Astrocyte (in vitro differentiated cells and primary cell): Measurements from ENCODE around the gene SLC9C1. TPM values are rescaled to one million over a fixed set of nuclear protein-coding genes. Genes with fewer than 3 reads are reported as not detected.

ENCODE experiments used
- DNase-seq: peaks from one replicate; pipeline ENCODE4 v3.0.0-alpha.2; 2010; ENCODE audit warnings: low read depth
- FAIRE-seq: peaks from 2 replicates; lab custom pipeline; 2011; peaks lifted over from hg19 to GRCh38; lab: Jason Lieb, UNC
- H2AFZ ChIP-seq: 2 replicates; pipeline ENCODE4 v1.6.0; 2012; ENCODE audit warnings: low read depth, low read length, inconsistent platforms
- H3K27ac ChIP-seq: 2 replicates; pipeline ENCODE4 v1.5.1; 2011; ENCODE audit warnings: low read depth, low read length, inconsistent platforms
- H3K27me3 ChIP-seq: 2 replicates; pipeline ENCODE4 v1.6.0; 2011; ENCODE audit warnings: low read length, inconsistent platforms; ENCODE audit not compliant: insufficient read depth
- H3K36me3 ChIP-seq: 2 replicates; pipeline ENCODE4 v1.5.1; 2011; ENCODE audit warnings: low read length, inconsistent platforms; ENCODE audit not compliant: insufficient read depth
- H3K4me1 ChIP-seq: 2 replicates; pipeline ENCODE4 v1.5.1; 2011; ENCODE audit warnings: low read length, inconsistent platforms; ENCODE audit not compliant: insufficient read depth
- H3K4me2 ChIP-seq: 2 replicates; pipeline ENCODE4 v1.6.0; 2012; ENCODE audit warnings: low read length, inconsistent platforms
- H3K4me3 ChIP-seq: 2 replicates; pipeline ENCODE4 v1.5.1; 2011; ENCODE audit warnings: low read depth, mild to moderate bottlenecking, low read length, inconsistent platforms; ENCODE audit not compliant: insufficient read depth
- H3K79me2 ChIP-seq: 2 replicates; pipeline ENCODE4 v1.6.0; 2012; ENCODE audit warnings: mild to moderate bottlenecking, low read length, inconsistent platforms; ENCODE audit not compliant: insufficient read depth
- H3K9ac ChIP-seq: 2 replicates; pipeline ENCODE4 v1.6.0; 2012; ENCODE audit warnings: mild to moderate bottlenecking, low read length, inconsistent platforms
- H3K9me3 ChIP-seq: 2 replicates; pipeline ENCODE4 v1.5.1; 2012; ENCODE audit warnings: low read depth, mild to moderate bottlenecking, low read length, inconsistent platforms; ENCODE audit not compliant: insufficient read depth
- H4K20me1 ChIP-seq: 2 replicates; pipeline ENCODE4 v1.6.0; 2012; ENCODE audit warnings: low read length, inconsistent platforms; ENCODE audit not compliant: insufficient read depth
- H3K27ac Mint-ChIP-seq: one replicate; pipeline ENCODE4 v1.8.0; 2021; ENCODE audit warnings: mild to moderate bottlenecking, mixed read lengths; ENCODE audit not compliant: unreplicated experiment
- H3K27me3 Mint-ChIP-seq: one replicate; pipeline ENCODE4 v1.8.0; 2021; ENCODE audit warnings: low read depth, mixed read lengths; ENCODE audit not compliant: unreplicated experiment
- H3K36me3 Mint-ChIP-seq: one replicate; pipeline ENCODE4 v1.8.0; 2021; ENCODE audit warnings: low read depth, mixed read lengths; ENCODE audit not compliant: unreplicated experiment
- H3K4me1 Mint-ChIP-seq: one replicate; pipeline ENCODE4 v1.8.0; 2021; ENCODE audit warnings: low read depth, mixed read lengths; ENCODE audit not compliant: unreplicated experiment
- H3K4me3 Mint-ChIP-seq: one replicate; pipeline ENCODE4 v1.8.0; 2021; ENCODE audit warnings: mild to moderate bottlenecking, moderate library complexity, mixed read lengths; ENCODE audit not compliant: unreplicated experiment
- H3K9me3 Mint-ChIP-seq: one replicate; pipeline ENCODE4 v1.8.0; 2021; ENCODE audit warnings: mild to moderate bottlenecking, mixed read lengths; ENCODE audit not compliant: unreplicated experiment
- CTCF ChIP-seq: IDR thresholded peaks from 2 replicates; pipeline ENCODE4 v1.5.1; 2011; ENCODE audit warnings: low read depth, mild to moderate bottlenecking, inconsistent platforms, low read length, moderate library complexity; ENCODE audit not compliant: insufficient read depth
- EZH2 ChIP-seq: IDR thresholded peaks from 2 replicates; pipeline ENCODE4 v1.6.1; 2012; ENCODE audit warnings: mild to moderate bottlenecking, low read length, inconsistent platforms; ENCODE audit not compliant: insufficient read depth
- total RNA-seq: library from RNA; stranded (reverse); gene quantifications from 2 replicates; pipeline ENCODE4 v1.2.1, GENCODE V29; 2021

The SLC9C1 gene
- total RNA-seq, 1 donor from 2014 or later, result not detected

GRCh38 chr3:112307557-112307956, 13.5 kb upstream of the SLC9C1 start:
- TF ChIP-seq CTCF, result no peak
- no peak for TF ChIP-seq EZH2
- no peaks in the 10 kb centered on the region for H3K36me3 ChIP-seq
- no peak overlapping the region for H3K4me2 ChIP-seq
- no peak overlapping the region for H3K27ac Mint-ChIP-seq
- H3K79me2 ChIP-seq, result no peaks in the 10 kb centered on the region
- H3K9ac ChIP-seq, result no peak overlapping the region
- H3K4me3 Mint-ChIP-seq, result no peak overlapping the region
- no peaks in the 10 kb centered on the region for H3K9me3 ChIP-seq
- no peak overlapping the region for H3K27ac ChIP-seq
- H2AFZ ChIP-seq, result no peak overlapping the region
- no peaks in the 10 kb centered on the region for H4K20me1 ChIP-seq
- no peak for FAIRE-seq
- H3K27me3 ChIP-seq, result no peaks in the 10 kb centered on the region
- peaks cover 18% of the 10 kb centered on the region for H3K4me1 ChIP-seq
- H3K9me3 Mint-ChIP-seq, result no peaks in the 10 kb centered on the region
- H3K4me3 ChIP-seq, result no peak overlapping the region
- H3K36me3 Mint-ChIP-seq, result no peaks in the 10 kb centered on the region
- H3K4me1 Mint-ChIP-seq, result peaks cover 7% of the 10 kb centered on the region
- no peak for DNase-seq
- H3K27me3 Mint-ChIP-seq, result no peaks in the 10 kb centered on the region

DNA sequence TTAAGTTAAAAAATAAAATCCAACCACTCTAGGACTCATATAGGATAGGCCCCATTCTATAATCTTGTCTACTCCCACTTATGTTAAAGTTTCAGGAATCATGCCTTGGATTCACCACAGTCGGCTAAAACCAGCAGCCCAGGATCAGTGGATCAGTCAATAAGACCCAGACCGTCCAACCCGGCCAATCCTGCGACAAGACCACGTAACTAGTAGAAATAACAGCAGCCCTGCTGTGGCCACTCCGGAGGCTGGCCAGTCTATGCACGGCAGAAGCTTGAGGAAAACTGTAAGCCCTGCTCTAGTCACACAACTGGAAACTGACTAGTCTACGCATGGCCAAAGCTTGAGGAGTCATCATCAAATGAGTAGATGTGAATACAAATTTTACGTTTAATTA, 12.8 kb upstream of the SLC9C1 start:
- Histone ChIP-seq H3K79me2 (no peaks in the 10 kb centered on the region), H3K4me2 (no peak overlapping the region), H3K4me3 (no peak overlapping the region), H3K36me3 (no peaks in the 10 kb centered on the region), H3K4me1 (peaks cover 19% of the 10 kb centered on the region), H4K20me1 (no peaks in the 10 kb centered on the region), H2AFZ (no peak overlapping the region), H3K27me3 (no peaks in the 10 kb centered on the region), H3K9me3 (no peaks in the 10 kb centered on the region), H3K9ac (no peak overlapping the region), H3K27ac (no peak overlapping the region)
- DNase-seq (no peak), FAIRE-seq (no peak)
- no peak for TF ChIP-seq EZH2
- TF ChIP-seq CTCF, result no peak
- Mint-ChIP-seq H3K27me3 (no peaks in the 10 kb centered on the region), H3K27ac (no peak overlapping the region), H3K36me3 (no peaks in the 10 kb centered on the region), H3K4me1 (peaks cover 7% of the 10 kb centered on the region), H3K4me3 (no peak overlapping the region), H3K9me3 (peaks cover 3% of the 10 kb centered on the region)

DNA sequence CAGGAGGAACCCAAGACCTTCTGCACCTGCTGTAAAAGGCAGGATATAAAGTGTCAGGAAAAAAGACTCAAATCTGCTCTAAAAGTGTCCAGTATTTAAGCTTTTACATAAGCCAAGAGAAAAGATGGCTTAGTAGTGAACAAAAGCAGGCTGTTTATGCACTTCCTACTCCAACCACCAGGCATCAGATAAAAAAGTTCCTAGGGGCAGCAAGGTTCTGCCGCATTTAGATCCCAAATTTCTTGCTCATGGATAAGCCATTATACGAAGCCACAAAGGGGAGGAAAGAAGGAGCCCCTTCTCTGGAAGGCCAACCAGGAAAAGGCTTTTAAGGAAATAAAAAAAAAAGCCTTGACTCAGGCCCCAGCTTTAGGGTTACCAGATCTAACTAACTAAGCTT, 10.6 kb upstream of the SLC9C1 start:
- no peaks in the 10 kb centered on the region for H3K27me3 ChIP-seq
- DNase-seq (peak; percentile 5), FAIRE-seq (no peak)
- peak overlapping the region; percentile 74 for H3K4me3 ChIP-seq
- Mint-ChIP-seq H3K9me3 (peaks cover 3% of the 10 kb centered on the region), H3K27me3 (no peaks in the 10 kb centered on the region), H3K4me3 (no peak overlapping the region), H3K4me1 (peaks cover 7% of the 10 kb centered on the region), H3K36me3 (no peaks in the 10 kb centered on the region), H3K27ac (no peak overlapping the region)
- peak overlapping the region; percentile 94 for H3K4me2 ChIP-seq
- no peaks in the 10 kb centered on the region for H3K36me3 ChIP-seq
- no peaks in the 10 kb centered on the region for H3K9me3 ChIP-seq
- no peak overlapping the region for H3K27ac ChIP-seq
- peak overlapping the region; percentile 81 for H3K9ac ChIP-seq
- no peaks in the 10 kb centered on the region for H4K20me1 ChIP-seq
- TF ChIP-seq EZH2 (no peak), CTCF (peak; percentile 55)
- peak overlapping the region; percentile 85 for H2AFZ ChIP-seq
- peaks cover 19% of the 10 kb centered on the region for H3K4me1 ChIP-seq
- no peaks in the 10 kb centered on the region for H3K79me2 ChIP-seq
